Lower lobe of right lung (tissue), 2 donors: ENCODE measurements around the gene PPARGC1A. TPM values are rescaled to one million over a fixed set of nuclear protein-coding genes. Genes with fewer than 3 reads are reported as not detected.
A peak's percentile ranks its signal among the peaks of the same experiment; 100 is the strongest.

ENCODE experiments used
- ATAC-seq, 2 donors: fragments of 200-7000 bp; cut with Tn5 transposase; one replicate each; pipeline ENCODE4 v1.9.1; 2020 to 2022; ENCODE audit warnings: mild to moderate bottlenecking in 2 of 2, moderate library complexity in 2 of 2
- DNase-seq: peaks from one replicate; pipeline ENCODE4 v3.0.0-alpha.2; 2020
- H3K27ac ChIP-seq: fragments of 200-600 bp; one replicate; pipeline ENCODE4 v1.8.0; 2022
- H3K27me3 ChIP-seq: fragments of 200-600 bp; one replicate; pipeline ENCODE4 v1.8.0; 2022; ENCODE audit warnings: low read depth
- H3K36me3 ChIP-seq: fragments of 200-600 bp; one replicate; pipeline ENCODE4 v1.8.0; 2022; ENCODE audit warnings: mild to moderate bottlenecking
- H3K4me1 ChIP-seq: fragments of 200-600 bp; one replicate; pipeline ENCODE4 v1.8.0; 2022
- H3K4me3 ChIP-seq: fragments of 200-600 bp; one replicate; pipeline ENCODE4 v1.8.0; 2022; ENCODE audit warnings: mild to moderate bottlenecking
- H3K9me3 ChIP-seq: fragments of 200-600 bp; one replicate; pipeline ENCODE4 v1.8.0; 2022
- CTCF ChIP-seq: fragments of 200-600 bp; IDR thresholded peaks from one replicate; pipeline ENCODE4 v1.8.0; 2022; ENCODE audit warnings: antibody characterized with exemption, mild to moderate bottlenecking
- intact Hi-C: fragments of 100-400 bp; cut with DNase I; formaldehyde crosslinking; loops from one replicate; pipeline ENCODE4 v1.11.0; 2022
- total RNA-seq: library from RNA; stranded (reverse); fragmentation: NEBNext Ultra II Directional; extraction: Animal tissue kit (Norgen Biotek cat#: 25700); gene quantifications from one replicate; pipeline ENCODE4 v1.2.1, GENCODE V29; 2021
- donor health status: DM: no; HTN: yes; CAD: no; lungs with severe emphysema.

PPARGC1A gene
- total RNA-seq, 1 donor from 2014 or later: 10.5 TPM

GRCh38 chr4:23861897-23862296 is 27.9 kb downstream of the PPARGC1A start:
- peaks cover 1% of the 10 kb centered on the region for H3K4me1 ChIP-seq
- H3K27me3 ChIP-seq: no peaks in the 10 kb centered on the region
- H3K27ac ChIP-seq: no peak overlapping the region
- DNase-seq (no peak), ATAC-seq (no peak)
- TF ChIP-seq CTCF: no peak
- no peaks in the 10 kb centered on the region for H3K9me3 ChIP-seq
- no peaks in the 10 kb centered on the region for H3K36me3 ChIP-seq
- intact Hi-C loops: no loop called here
- H3K4me3 ChIP-seq: no peak overlapping the region

- Histone ChIP-seq H3K4me1 (peaks cover 8% of the 10 kb centered on the region), H3K36me3 (no peaks in the 10 kb centered on the region), H3K27ac (no peak overlapping the region), H3K9me3 (no peaks in the 10 kb centered on the region), H3K4me3 (no peak overlapping the region), H3K27me3 (no peaks in the 10 kb centered on the region)
- DNase-seq: no peak
- intact Hi-C loops: no loop called here
- no peak for ATAC-seq
- no peak for TF ChIP-seq CTCF
Observed at GRCh38 chr4:23860919-23861318, 28.9 kb downstream of the PPARGC1A start.

- Histone ChIP-seq H3K27me3 (no peaks in the 10 kb centered on the region), H3K4me3 (no peak overlapping the region), H3K9me3 (no peaks in the 10 kb centered on the region), H3K27ac (no peak overlapping the region), H3K36me3 (no peaks in the 10 kb centered on the region), H3K4me1 (peaks cover 8% of the 10 kb centered on the region)
- DNase-seq (no peak), ATAC-seq (no peak)
- TF ChIP-seq CTCF: no peak
- intact Hi-C loops: no loop called here
Observed at GRCh38 chr4:23857367-23857959, 32.4 kb downstream of the PPARGC1A start.

- Histone ChIP-seq H3K27ac (no peak overlapping the region), H3K36me3 (no peaks in the 10 kb centered on the region), H3K4me1 (peaks cover 8% of the 10 kb centered on the region), H3K4me3 (no peak overlapping the region), H3K27me3 (no peaks in the 10 kb centered on the region), H3K9me3 (no peaks in the 10 kb centered on the region)
- TF ChIP-seq CTCF: no peak
- intact Hi-C loops: no loop called here
- peak; percentile 63 for DNase-seq
- peak; percentile 50 to 57 for ATAC-seq
Observed at GRCh38 chr4:23856630-23857029, 33.2 kb downstream of the PPARGC1A start.

GRCh38 chr4:23855912-23856605 is 33.8 kb downstream of the PPARGC1A start:
- intact Hi-C loops: no loop called here
- DNase-seq (no peak), ATAC-seq (peak in 1 of 2 donors; percentile 12)
- H3K36me3 ChIP-seq: no peaks in the 10 kb centered on the region
- no peaks in the 10 kb centered on the region for H3K27me3 ChIP-seq
- no peak for TF ChIP-seq CTCF
- no peak overlapping the region for H3K27ac ChIP-seq
- no peak overlapping the region for H3K4me3 ChIP-seq
- H3K4me1 ChIP-seq: peaks cover 8% of the 10 kb centered on the region
- no peaks in the 10 kb centered on the region for H3K9me3 ChIP-seq
